ENCODE measurements around the gene ZNF318.

- TF ChIP-seq CTCF (IDR thresholded peaks at IDR 0.05): no peak
- no peak for TF ChIP-seq POLR2A (IDR thresholded peaks at IDR 0.05)
- no peak for TF ChIP-seq EP300 (IDR thresholded peaks at IDR 0.05)
These were observed 34.0 kb downstream of the ZNF318 start for GRCh38 chr6:43335469-43335868.

Measured in ovary (tissue), 3 donors.